ENCODE data around the gene KIF3B.
"Not testable (repeated sequence)": the region's sequence is repeated elsewhere in the genome, so short reads cannot be mapped to it uniquely, and the experiment has no call there.

Gene KIF3B

DNA sequence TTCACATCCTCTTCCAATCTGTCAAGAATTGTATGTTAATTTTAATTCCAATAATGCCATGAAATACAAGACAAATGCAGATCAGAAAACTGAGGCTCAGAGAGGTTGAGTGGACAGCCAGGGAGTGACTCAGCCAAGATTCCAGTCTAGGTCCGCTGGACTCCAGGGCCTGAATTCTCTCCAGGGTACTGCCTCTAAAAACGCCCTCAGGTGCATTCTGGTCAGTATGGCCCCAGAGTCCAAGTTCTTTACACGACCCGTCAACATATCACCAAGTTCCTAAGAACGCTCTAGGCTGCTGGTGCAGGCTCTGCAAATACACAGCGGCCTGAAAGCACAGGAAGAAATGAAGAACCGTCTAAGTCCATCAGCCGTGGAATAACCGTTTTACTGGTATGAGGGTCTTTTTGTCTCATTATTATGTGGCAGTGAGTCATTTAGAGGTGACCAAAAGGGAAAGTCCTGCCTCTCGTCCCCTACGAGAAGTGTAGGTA, 80.0 kb downstream of the KIF3B start:
- no peak for DNase-seq (ENCODE audit: low read depth)

DNA sequence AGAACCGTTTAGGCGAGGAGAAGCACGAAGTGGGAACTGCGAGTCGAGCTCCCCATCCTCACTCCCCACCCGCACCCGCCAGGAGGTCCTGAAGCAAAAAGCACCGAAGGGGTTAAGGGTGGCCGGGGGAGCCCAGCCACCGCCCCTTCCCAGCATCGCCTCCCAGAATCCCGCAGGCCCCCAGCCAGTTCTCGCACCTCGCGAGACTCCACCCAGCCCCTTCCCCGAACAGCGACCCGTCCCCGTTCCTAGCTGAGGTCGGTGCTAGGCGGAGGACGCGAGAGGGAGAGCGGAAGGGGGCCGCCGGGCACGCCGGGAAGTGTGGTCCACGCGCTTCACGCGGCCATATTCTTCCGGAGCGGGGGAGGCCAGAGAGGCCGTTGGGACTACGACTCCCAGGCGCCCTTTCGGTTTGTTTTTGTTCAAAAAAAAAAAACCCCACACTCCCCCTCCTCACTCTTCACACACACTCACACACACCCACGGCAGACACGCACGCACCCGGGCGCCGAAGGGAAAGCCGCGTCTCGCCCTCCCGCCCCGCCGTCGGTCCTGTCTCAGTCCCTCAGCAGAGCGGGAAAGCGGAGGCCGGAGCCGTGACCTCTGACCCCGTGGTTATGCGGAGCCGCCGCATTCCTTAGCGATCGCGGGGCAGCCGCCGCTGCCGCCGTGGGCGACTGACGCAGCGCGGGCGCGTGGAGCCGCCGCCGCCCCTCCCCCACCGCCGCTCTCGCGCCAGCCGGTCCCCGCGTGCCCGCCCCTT, 80.6 kb downstream of the KIF3B start, which contains the start of gene ASXL1:
ASXL1 (plus strand) TSS at position 463 of the 763 bp plus-strand sequence. CDS start 445 bp downstream, outside the sequence.
- DNase-seq (ENCODE audit: low read depth): peak; percentile 89

DNA sequence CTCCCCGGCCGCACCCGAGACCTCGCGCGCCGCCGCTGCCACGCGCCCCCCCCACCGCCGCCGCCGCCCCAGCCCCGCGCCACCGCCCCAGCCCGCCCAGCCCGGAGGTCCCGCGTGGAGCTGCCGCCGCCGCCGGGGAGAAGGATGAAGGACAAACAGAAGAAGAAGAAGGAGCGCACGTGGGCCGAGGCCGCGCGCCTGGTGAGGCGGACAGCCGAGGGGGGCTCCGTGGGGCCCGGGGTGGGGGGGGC, 81.1 kb downstream of the KIF3B start:
- no peak for DNase-seq (ENCODE audit: low read depth)

- DNase-seq (ENCODE audit: low read depth): peak; percentile 63
Observed at GRCh38 chr20:32358883-32359632, 81.6 kb downstream of the KIF3B start.

GRCh38 chr20:32359633-32360332, 82.3 kb downstream of the KIF3B start:
- no peak for DNase-seq (ENCODE audit: low read depth)

- no peak for DNase-seq (ENCODE audit: low read depth)
Observed at GRCh38 chr20:32360333-32360634, 82.8 kb downstream of the KIF3B start.

- DNase-seq (ENCODE audit: low read depth): no peak
Observed at GRCh38 chr20:32362901-32363364, 85.5 kb downstream of the KIF3B start.

- no peak for DNase-seq (ENCODE audit: low read depth)
Observed at GRCh38 chr20:32363492-32363891, 86.0 kb downstream of the KIF3B start.

- no peak for DNase-seq (ENCODE audit: low read depth)
Observed at GRCh38 chr20:32364554-32365208, 87.2 kb downstream of the KIF3B start.

DNA sequence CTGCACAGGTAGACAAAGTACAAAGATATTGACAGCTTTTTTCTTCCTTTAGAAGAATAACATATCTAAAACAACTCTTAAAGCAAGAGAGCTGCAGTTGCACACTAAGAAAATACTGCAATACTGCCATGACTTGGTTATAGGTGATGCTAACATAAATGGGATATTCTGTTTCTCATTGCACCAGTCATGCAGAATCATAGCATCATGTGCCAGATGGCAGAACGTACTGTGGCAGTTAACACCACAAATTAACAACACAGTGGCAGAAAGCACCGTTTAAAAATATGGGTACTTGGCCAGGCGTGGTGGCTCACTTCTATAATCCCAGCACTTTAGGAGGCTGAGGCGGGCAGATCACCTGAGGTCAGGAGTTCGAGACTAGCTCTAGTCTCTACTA, 88.1 kb downstream of the KIF3B start:
- DNase-seq (ENCODE audit: low read depth): no peak

- no peak for DNase-seq (ENCODE audit: low read depth)
Observed at GRCh38 chr20:32366380-32366779, 88.9 kb downstream of the KIF3B start.

DNA sequence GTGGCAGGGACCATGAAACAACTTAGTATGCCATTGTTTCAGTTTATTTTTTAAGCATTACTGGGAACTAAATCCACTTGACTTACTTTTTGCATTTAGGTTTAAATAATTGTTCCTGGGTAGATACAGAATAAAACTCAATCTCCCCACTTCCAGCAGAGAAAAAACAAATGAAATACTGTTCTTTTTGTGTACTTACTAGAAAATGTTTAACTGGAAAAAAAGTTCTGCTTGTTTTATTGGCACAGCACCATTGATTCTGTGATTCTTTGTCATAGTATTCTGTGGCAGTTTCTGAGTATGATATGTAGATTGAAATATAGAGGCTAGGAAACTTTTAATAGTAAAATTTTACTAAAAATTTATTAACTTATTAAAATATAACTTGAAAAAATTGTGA, 90.9 kb downstream of the KIF3B start:
- no peak for DNase-seq (ENCODE audit: low read depth)

DNA sequence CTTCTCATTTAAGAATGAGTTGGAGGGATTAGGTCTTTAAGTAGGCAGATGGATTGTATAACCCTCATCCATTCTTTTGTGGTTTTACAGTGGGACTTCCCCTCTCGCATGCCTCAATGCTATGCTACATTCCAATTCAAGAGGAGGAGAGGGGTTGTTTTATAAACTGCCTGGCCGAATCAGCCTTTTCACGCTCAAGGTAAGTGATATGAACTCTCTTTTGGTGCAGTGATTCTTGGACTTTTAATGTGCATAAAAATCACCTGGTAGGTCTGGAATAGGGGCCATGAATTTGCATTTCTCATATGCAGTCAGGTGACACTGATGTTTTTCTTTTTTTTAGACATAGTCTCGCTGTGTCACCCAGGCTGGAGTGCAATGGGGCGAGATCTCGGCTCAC, 91.5 kb downstream of the KIF3B start:
- DNase-seq (ENCODE audit: low read depth): no peak

GRCh38 chr20:32370897-32371296, 93.4 kb downstream of the KIF3B start:
- DNase-seq (ENCODE audit: low read depth): no peak

- DNase-seq (ENCODE audit: low read depth): no peak
Observed at GRCh38 chr20:32378461-32378860, 101.0 kb downstream of the KIF3B start.

DNA sequence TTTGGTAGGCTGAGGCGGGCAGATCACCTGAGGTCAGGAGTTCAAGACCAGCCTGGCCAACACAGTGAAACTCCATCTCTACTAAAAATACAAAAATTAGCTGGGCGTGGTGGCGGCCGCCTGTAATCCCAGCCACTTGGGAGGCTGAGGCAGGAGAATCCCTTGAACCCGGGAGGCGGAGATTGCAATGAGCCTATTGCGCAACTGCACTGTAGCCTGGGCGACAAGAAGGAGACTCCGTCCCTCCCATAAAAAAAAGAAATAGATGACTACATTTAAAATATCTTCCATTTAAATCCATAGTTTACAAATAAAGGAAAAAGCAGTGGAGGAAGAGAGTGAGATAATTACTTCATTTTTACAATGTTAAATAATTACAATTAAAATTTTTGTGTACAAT, 102.6 kb downstream of the KIF3B start:
- DNase-seq (ENCODE audit: low read depth): not testable (repeated sequence)

DNA sequence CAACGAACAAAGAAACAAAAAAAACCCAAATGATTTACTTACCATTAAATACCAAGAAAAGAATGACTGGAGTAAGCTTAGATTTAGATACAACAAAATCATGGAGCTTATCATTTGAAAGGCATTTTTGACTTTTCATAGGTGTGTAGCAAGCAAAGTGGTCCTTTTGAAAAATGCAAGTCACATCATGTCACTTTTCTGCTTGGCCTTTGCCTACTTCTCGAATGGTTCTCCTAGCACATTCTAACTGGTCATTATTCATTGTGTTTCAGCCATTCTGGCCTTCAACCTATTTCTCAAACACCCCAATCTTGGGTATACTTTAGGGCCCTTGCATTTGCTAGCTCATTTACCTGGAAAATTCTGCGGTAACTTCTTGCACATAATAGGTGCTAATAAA, 103.3 kb downstream of the KIF3B start:
- no peak for DNase-seq (ENCODE audit: low read depth)

- no peak for DNase-seq (ENCODE audit: low read depth)
Observed at GRCh38 chr20:32382102-32382950, 104.9 kb downstream of the KIF3B start.

DNA sequence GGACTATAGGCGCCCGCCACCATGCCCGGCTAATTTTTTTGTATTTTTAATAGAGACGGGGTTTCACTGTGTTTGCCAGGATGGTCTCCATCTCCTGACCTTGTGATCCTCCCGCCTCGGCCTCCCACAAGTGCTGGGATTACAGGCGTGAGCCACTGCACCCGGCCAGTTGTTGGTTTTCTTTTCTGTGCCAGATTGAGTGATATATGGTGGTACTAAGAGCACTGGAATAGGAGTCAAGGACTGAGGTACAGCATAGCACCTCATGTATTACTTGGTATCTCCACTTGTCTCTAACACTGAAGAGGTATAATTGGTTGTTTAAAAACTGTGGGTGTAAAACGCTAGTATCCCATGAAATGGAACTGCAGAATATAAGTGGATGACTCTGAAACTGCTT, 106.0 kb downstream of the KIF3B start:
- not testable (repeated sequence) for DNase-seq (ENCODE audit: low read depth)

Measured in T follicular helper cell (primary cell).